AG09309 (cell line): ENCODE measurements around the gene HSPA5.

Source experiments
- DNase-seq: peaks from one replicate; pipeline ENCODE4 v3.0.0-alpha.2; 2010; ENCODE audit warnings: low read depth
- H3K4me3 ChIP-seq: 2 replicates; pipeline ENCODE4 v1.5.1; 2011; ENCODE audit warnings: mild to moderate bottlenecking, low read depth, low read length, moderate library complexity; ENCODE audit not compliant: control insufficient read depth
- CTCF ChIP-seq: IDR thresholded peaks from 2 replicates; pipeline ENCODE4 v1.5.1; 2011; ENCODE audit warnings: mild to moderate bottlenecking, low read depth, low read length, inconsistent platforms; ENCODE audit not compliant: insufficient read depth, control insufficient read depth; ENCODE audit errors: missing control alignments

Gene HSPA5

GRCh38 chr9:125258832-125259534 lies 17.8 kb upstream of the HSPA5 start:
- no peak for DNase-seq
- no peak for TF ChIP-seq CTCF
- no peak overlapping the region for H3K4me3 ChIP-seq

- no peak for DNase-seq
- H3K4me3 ChIP-seq, result no peak overlapping the region
- no peak for TF ChIP-seq CTCF
Observed at GRCh38 chr9:125258160-125258785, 17.1 kb upstream of the HSPA5 start.

- H3K4me3 ChIP-seq, result no peak overlapping the region
- TF ChIP-seq CTCF, result peak; percentile 30
- no peak for DNase-seq
Observed at GRCh38 chr9:125255781-125256391, 14.7 kb upstream of the HSPA5 start.

GRCh38 chr9:125254231-125254630 lies 13.1 kb upstream of the HSPA5 start:
- no peak for TF ChIP-seq CTCF
- H3K4me3 ChIP-seq, result no peak overlapping the region
- no peak for DNase-seq

GRCh38 chr9:125246261-125246667 lies 5.1 kb upstream of the HSPA5 start:
- no peak for TF ChIP-seq CTCF
- no peak for DNase-seq
- no peak overlapping the region for H3K4me3 ChIP-seq

- no peak for TF ChIP-seq CTCF
Observed at GRCh38 chr9:125243792-125244260, 2.7 kb upstream of the HSPA5 start.

More at GRCh38 chr9:125243792-125244260, 2.7 kb upstream of the HSPA5 start:
- DNase-seq, result no peak
- no peak overlapping the region for H3K4me3 ChIP-seq
